ENCODE results near the gene SCAMP5.

DNA sequence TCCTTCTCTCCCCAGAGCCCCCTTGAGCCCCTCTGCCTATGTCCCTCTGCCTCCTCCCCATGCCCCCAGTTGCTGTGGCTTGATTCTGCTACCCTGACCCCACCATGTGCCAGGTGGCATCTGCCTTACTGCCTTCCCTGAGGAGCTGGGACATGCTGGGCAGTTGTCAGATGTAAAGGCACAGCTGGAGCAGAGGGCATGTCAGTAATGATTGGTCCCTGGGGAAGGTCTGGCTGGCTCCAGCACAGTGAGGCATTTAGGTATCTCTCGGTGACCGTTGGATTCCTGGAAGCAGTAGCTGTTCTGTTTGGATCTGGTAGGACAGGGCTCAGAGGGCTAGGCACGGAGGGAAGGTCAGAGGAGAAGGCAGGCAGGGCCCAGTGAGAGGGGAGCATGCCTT, 24.6 kb downstream of the SCAMP5 start:
- TF ChIP-seq, protein P1, sequence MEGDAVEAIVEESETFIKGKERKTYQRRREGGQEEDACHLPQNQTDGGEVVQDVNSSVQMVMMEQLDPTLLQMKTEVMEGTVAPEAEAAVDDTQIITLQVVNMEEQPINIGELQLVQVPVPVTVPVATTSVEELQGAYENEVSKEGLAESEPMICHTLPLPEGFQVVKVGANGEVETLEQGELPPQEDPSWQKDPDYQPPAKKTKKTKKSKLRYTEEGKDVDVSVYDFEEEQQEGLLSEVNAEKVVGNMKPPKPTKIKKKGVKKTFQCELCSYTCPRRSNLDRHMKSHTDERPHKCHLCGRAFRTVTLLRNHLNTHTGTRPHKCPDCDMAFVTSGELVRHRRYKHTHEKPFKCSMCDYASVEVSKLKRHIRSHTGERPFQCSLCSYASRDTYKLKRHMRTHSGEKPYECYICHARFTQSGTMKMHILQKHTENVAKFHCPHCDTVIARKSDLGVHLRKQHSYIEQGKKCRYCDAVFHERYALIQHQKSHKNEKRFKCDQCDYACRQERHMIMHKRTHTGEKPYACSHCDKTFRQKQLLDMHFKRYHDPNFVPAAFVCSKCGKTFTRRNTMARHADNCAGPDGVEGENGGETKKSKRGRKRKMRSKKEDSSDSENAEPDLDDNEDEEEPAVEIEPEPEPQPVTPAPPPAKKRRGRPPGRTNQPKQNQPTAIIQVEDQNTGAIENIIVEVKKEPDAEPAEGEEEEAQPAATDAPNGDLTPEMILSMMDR (IDR thresholded peaks at IDR 0.05): no peak
- no peak for TF ChIP-seq POLR2AphosphoS5 (IDR thresholded peaks at IDR 0.05)
- no peak for TF ChIP-seq POLR2A (IDR thresholded peaks at IDR 0.05)
